Stomach (tissue), 4 donors: Measurements from ENCODE around the gene WWC2.

ENCODE experiments used
- EP300 ChIP-seq: sonication (generic); formaldehyde crosslinking; IDR thresholded peaks from one replicate; pipeline ENCODE4 v1.6.1; 2017; ENCODE audit warnings: antibody characterized with exemption
- POLR2A ChIP-seq, 4 donors: fragments of 450-650 bp; IDR thresholded peaks; one replicate each; pipeline ENCODE4 v1.6.1; 2016; ENCODE audit warnings: antibody characterized with exemption in 4 of 4, control low read depth in 2 of 4, mild to moderate bottlenecking in 1 of 4, moderate library complexity in 1 of 4
- POLR2AphosphoS5 ChIP-seq, 3 donors: sonication (generic); formaldehyde crosslinking; IDR thresholded peaks; one replicate each; pipeline ENCODE4 v1.6.1; 2016; ENCODE audit warnings: antibody characterized with exemption in 3 of 3
- TF ChIP-seq, protein P1 (sequence below), 7 experiments: fragments of 450-650 bp in 4 of 7; fragments of 200-600 bp in 3 of 7; sonication (generic) in 3 of 7; IDR thresholded peaks; one replicate each; pipeline ENCODE4 v1.5.1; 2016 to 2019; ENCODE audit warnings: antibody characterized with exemption in 7 of 7, control low read depth in 2 of 7, mild to moderate bottlenecking in 1 of 7

DNA sequence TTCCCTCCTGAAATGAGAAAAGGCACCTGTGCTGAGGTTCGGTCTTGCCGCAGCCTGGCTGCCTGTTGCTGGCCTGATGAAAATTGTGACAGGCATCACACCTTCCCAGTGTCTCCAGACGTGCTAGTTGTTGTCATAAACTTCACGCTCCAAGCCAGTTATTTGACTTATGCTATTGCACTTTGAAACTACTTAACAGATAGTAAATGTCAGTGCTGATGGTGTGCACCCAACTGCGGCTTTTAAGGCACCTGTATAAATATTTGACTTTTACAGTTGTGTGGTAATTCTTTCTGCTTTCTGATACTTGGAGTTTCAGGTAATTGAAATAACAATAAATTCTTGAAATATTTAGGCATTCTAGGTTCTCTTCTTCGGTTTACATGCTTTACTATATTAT, 1.8 kb downstream of the WWC2 start:
- no peak for TF ChIP-seq POLR2A (IDR thresholded peaks at IDR 0.05)
- TF ChIP-seq, protein P1, sequence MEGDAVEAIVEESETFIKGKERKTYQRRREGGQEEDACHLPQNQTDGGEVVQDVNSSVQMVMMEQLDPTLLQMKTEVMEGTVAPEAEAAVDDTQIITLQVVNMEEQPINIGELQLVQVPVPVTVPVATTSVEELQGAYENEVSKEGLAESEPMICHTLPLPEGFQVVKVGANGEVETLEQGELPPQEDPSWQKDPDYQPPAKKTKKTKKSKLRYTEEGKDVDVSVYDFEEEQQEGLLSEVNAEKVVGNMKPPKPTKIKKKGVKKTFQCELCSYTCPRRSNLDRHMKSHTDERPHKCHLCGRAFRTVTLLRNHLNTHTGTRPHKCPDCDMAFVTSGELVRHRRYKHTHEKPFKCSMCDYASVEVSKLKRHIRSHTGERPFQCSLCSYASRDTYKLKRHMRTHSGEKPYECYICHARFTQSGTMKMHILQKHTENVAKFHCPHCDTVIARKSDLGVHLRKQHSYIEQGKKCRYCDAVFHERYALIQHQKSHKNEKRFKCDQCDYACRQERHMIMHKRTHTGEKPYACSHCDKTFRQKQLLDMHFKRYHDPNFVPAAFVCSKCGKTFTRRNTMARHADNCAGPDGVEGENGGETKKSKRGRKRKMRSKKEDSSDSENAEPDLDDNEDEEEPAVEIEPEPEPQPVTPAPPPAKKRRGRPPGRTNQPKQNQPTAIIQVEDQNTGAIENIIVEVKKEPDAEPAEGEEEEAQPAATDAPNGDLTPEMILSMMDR (IDR thresholded peaks at IDR 0.05), result no peak
- TF ChIP-seq POLR2AphosphoS5 (IDR thresholded peaks at IDR 0.05), result no peak
- TF ChIP-seq EP300, result no peak
